ENCODE data around the gene MAP1B. TPM values are rescaled to one million over a fixed set of nuclear protein-coding genes. Genes with fewer than 3 reads are reported as not detected.

The MAP1B gene
- polyA plus RNA-seq, 1 experiment, result 55.3 TPM

GRCh38 chr5:72235725-72236124 lies 128.4 kb downstream of the MAP1B start:
- no peaks in the 10 kb centered on the region for H3K27me3 ChIP-seq (ENCODE audit: control insufficient read depth, insufficient read depth, low read length)
- POLR2A ChIA-PET, result no interaction called here
- H3K9me3 ChIP-seq (ENCODE audit: control insufficient read depth, insufficient read depth, low read length), result no peaks in the 10 kb centered on the region
- TF ChIP-seq, protein P1, sequence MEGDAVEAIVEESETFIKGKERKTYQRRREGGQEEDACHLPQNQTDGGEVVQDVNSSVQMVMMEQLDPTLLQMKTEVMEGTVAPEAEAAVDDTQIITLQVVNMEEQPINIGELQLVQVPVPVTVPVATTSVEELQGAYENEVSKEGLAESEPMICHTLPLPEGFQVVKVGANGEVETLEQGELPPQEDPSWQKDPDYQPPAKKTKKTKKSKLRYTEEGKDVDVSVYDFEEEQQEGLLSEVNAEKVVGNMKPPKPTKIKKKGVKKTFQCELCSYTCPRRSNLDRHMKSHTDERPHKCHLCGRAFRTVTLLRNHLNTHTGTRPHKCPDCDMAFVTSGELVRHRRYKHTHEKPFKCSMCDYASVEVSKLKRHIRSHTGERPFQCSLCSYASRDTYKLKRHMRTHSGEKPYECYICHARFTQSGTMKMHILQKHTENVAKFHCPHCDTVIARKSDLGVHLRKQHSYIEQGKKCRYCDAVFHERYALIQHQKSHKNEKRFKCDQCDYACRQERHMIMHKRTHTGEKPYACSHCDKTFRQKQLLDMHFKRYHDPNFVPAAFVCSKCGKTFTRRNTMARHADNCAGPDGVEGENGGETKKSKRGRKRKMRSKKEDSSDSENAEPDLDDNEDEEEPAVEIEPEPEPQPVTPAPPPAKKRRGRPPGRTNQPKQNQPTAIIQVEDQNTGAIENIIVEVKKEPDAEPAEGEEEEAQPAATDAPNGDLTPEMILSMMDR (IDR thresholded peaks at IDR 0.05; ENCODE audit: low read depth, low read length), result no peak
- H3K4me3 ChIP-seq (ENCODE audit: low read depth, low read length), result no peak overlapping the region
- CTCF ChIA-PET, result interaction anchor here (2.1 to 2.6 kb wide), 2 partner anchors 9 to 73 kb away, joined by 7 to 12 read pairs; no protein-coding TSS in a partner anchor
- H3K27ac ChIP-seq (ENCODE audit: low read depth, low read length), result no peak overlapping the region
- no peak for DNase-seq (ENCODE audit: low read depth, low spot score)

GRCh38 chr5:72237415-72237814 lies 130.1 kb downstream of the MAP1B start:
- ChIA-PET POLR2A (interaction anchor here (1.5 kb wide), 1 partner anchor 10 kb away, joined by 5 read pairs; no protein-coding TSS in a partner anchor), CTCF (no interaction called here)
- no peak overlapping the region for H3K4me3 ChIP-seq (ENCODE audit: low read depth, low read length)
- TF ChIP-seq, protein P1 (IDR thresholded peaks at IDR 0.05; ENCODE audit: low read depth, low read length), result no peak
- no peaks in the 10 kb centered on the region for H3K9me3 ChIP-seq (ENCODE audit: control insufficient read depth, insufficient read depth, low read length)
- DNase-seq (ENCODE audit: low read depth, low spot score), result no peak
- no peaks in the 10 kb centered on the region for H3K27me3 ChIP-seq (ENCODE audit: control insufficient read depth, insufficient read depth, low read length)
- H3K27ac ChIP-seq (ENCODE audit: low read depth, low read length), result no peak overlapping the region

DNA sequence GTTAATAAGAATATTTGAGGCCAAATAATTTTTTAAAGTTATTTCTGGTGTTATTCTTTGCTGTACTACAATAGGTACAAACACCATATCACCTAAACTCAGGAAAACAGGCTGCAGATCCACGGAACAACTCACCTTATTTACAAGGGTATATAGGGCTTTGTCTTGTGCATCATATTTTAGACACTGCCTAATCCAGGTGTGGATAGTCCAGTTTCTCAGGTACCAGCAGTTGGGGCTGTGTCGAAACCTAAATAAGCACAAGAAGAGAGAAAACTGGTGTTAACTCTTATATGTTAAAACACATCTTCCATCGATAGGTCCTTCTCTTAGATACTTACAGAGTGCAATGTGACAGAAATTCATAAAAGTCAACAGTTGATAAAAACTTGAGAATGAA lies 130.6 kb downstream of the MAP1B start:
- POLR2A ChIA-PET, result interaction anchor here (1.5 kb wide), 1 partner anchor 9 kb away, joined by 5 read pairs; no protein-coding TSS in a partner anchor
- CTCF ChIA-PET, result interaction anchor here (0.6 kb wide), 1 partner anchor 128 kb away, joined by 3 read pairs; no protein-coding TSS in a partner anchor
- no peak overlapping the region for H3K27ac ChIP-seq (ENCODE audit: low read depth, low read length)
- H3K27me3 ChIP-seq (ENCODE audit: control insufficient read depth, insufficient read depth, low read length), result no peaks in the 10 kb centered on the region
- no peaks in the 10 kb centered on the region for H3K9me3 ChIP-seq (ENCODE audit: control insufficient read depth, insufficient read depth, low read length)
- DNase-seq (ENCODE audit: low read depth, low spot score), result no peak
- TF ChIP-seq, protein P1 (IDR thresholded peaks at IDR 0.05; ENCODE audit: low read depth, low read length), result no peak
- H3K4me3 ChIP-seq (ENCODE audit: low read depth, low read length), result no peak overlapping the region

DNA sequence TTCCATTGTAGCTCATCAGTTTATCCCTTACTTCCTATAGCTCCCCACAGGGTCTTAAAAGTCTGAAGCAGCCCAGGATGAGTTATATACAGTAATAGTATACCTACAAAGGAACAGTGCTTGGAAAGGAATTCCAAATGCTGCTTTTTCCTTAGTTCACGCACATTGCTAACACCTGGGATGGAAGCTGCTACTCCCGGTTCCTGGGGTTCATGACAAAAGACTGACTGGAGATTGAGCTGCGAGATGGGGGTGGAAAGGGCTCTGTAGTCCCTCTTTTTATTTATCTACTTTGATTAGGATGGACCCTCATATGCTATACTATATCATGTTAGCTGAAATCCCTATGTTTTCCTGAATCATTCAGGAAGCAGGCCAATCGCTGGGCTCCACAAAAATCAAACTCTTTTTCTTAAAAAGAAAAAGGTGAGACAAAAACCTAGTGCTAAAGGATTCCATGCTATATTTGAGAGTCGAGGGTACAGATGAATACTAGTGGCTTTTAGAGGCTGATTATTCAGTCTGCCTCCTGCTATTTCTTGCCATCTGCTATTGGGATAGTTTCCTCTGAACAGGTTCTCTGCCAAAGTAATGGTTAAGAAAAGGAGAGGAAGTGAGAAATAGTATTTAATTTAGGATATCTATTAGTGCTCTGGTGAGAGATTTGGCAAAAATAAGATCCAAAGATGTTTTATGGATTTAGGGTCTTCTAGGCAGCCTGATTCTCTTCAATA lies 131.6 kb downstream of the MAP1B start:
- POLR2A ChIA-PET, result no interaction called here
- TF ChIP-seq, protein P1 (IDR thresholded peaks at IDR 0.05; ENCODE audit: low read depth, low read length), result no peak
- H3K9me3 ChIP-seq (ENCODE audit: control insufficient read depth, insufficient read depth, low read length), result no peaks in the 10 kb centered on the region

GRCh38 chr5:72241346-72242003 lies 134.2 kb downstream of the MAP1B start:
- H3K27ac ChIP-seq (ENCODE audit: low read depth, low read length), result no peak overlapping the region
- POLR2A ChIA-PET, result no interaction called here
- no peak for DNase-seq (ENCODE audit: low read depth, low spot score)
- no peak overlapping the region for H3K4me3 ChIP-seq (ENCODE audit: low read depth, low read length)
- H3K9me3 ChIP-seq (ENCODE audit: control insufficient read depth, insufficient read depth, low read length), result no peaks in the 10 kb centered on the region
- no peaks in the 10 kb centered on the region for H3K27me3 ChIP-seq (ENCODE audit: control insufficient read depth, insufficient read depth, low read length)
- CTCF ChIA-PET, result interaction anchor here (0.6 kb wide), 1 partner anchor 458 kb away, joined by 3 read pairs; no protein-coding TSS in a partner anchor
- TF ChIP-seq, protein P1 (IDR thresholded peaks at IDR 0.05; ENCODE audit: low read depth, low read length), result no peak

More for the DNA sequence above, 131.6 kb downstream of the MAP1B start:
- no peak for DNase-seq (ENCODE audit: low read depth, low spot score)
- CTCF ChIA-PET, result interaction anchor here (0.6 kb wide), 1 partner anchor 129 kb away, joined by 3 read pairs; no protein-coding TSS in a partner anchor
- Histone ChIP-seq H3K27ac (ENCODE audit: low read depth, low read length) (no peak overlapping the region), H3K4me3 (ENCODE audit: low read depth, low read length) (no peak overlapping the region), H3K27me3 (ENCODE audit: control insufficient read depth, insufficient read depth, low read length) (no peaks in the 10 kb centered on the region)

All from AG04450 (cell line).